SK-N-SH (cell line): ENCODE results near the gene NRG3. TPM values are rescaled to one million over a fixed set of nuclear protein-coding genes. Genes with fewer than 3 reads are reported as not detected.
A peak's percentile ranks its signal among the peaks of the same experiment; 100 is the strongest.

Source experiments
- CTCF ChIA-PET: fragments of 300-600, 350-600 bp; formaldehyde crosslinking; extraction: SDS; loops from one replicate; lab custom pipeline; 2021; lab: Yijun Ruan, JAX
- POLR2A ChIA-PET: fragments of 350-600 bp; sonication (Branson Sonifier 250); formaldehyde crosslinking; extraction: SDS; loops from one replicate; lab custom pipeline; 2020; ENCODE audit warnings: antibody characterized with exemption, inconsistent platforms; lab: Yijun Ruan, JAX
- DNase-seq: peaks from one replicate; pipeline ENCODE4 v3.0.0; 2012
- H2AFZ ChIP-seq: fragments of 200-600 bp; sonication (generic); 2 replicates; pipeline ENCODE4 v1.8.1; 2016; ENCODE audit warnings: antibody characterized with exemption, mild to moderate bottlenecking, low read depth
- H3F3A ChIP-seq: fragments of 200-600 bp; sonication (generic); replicated peaks from 2 replicates; pipeline ENCODE3; 2016; ENCODE audit warnings: antibody characterized with exemption, mild to moderate bottlenecking; ENCODE audit not compliant: insufficient read depth
- H3K27ac ChIP-seq, 2 experiments: fragments of 200-500 bp in 1 of 2; fragments of 200-600 bp in 1 of 2; sonication (Bioruptor generic) in 1 of 2; sonication (generic), shearing (Covaris generic) in 1 of 2; 2 replicates each; pipeline versions ENCODE4 v1.5.1 to v1.6.1; 2014 to 2016; ENCODE audit warnings: low read depth in 2 of 2, inconsistent platforms in 1 of 2, low read length in 1 of 2, mild to moderate bottlenecking in 1 of 2, mixed read lengths in 1 of 2
- H3K27me3 ChIP-seq: fragments of 200-600 bp; sonication (generic), shearing (Covaris generic); 2 replicates; pipeline ENCODE4 v1.6.1; 2016; ENCODE audit warnings: mixed run types; ENCODE audit not compliant: insufficient read depth
- H3K36me3 ChIP-seq, 2 experiments: fragments of 200-500 bp in 1 of 2; fragments of 200-600 bp in 1 of 2; sonication (Bioruptor generic) in 1 of 2; sonication (generic) in 1 of 2; replicated peaks in 1 of 2; 2 replicates each; pipeline versions ENCODE3 to v1.5.1; 2014 to 2016; ENCODE audit warnings: low read length in 1 of 2, mild to moderate bottlenecking in 1 of 2; ENCODE audit not compliant: insufficient read depth in 2 of 2, control insufficient read depth in 1 of 2
- H3K4me1 ChIP-seq, 2 experiments: fragments of 200-500 bp in 1 of 2; fragments of 200-600 bp in 1 of 2; sonication (Bioruptor generic) in 1 of 2; sonication (generic), shearing (Covaris generic) in 1 of 2; 2 replicates each; pipeline versions ENCODE4 v1.5.1 to v1.6.1; 2014 to 2016; ENCODE audit warnings: low read depth in 1 of 2, low read length in 1 of 2, mixed run types in 1 of 2; ENCODE audit not compliant: insufficient read depth in 2 of 2, control insufficient read depth in 1 of 2
- H3K4me2 ChIP-seq: fragments of 200-600 bp; sonication (generic), shearing (Covaris generic); 2 replicates; pipeline ENCODE4 v1.6.1; 2017; ENCODE audit warnings: mixed run types
- H3K4me3 ChIP-seq, 2 experiments: fragments of 200-500 bp in 1 of 2; fragments of 200-600 bp in 1 of 2; sonication (Bioruptor generic) in 1 of 2; sonication (generic), shearing (Covaris generic) in 1 of 2; 2 replicates each; pipeline versions ENCODE4 v1.5.1 to v1.8.1; 2014 to 2016; ENCODE audit warnings: low read depth in 2 of 2, inconsistent platforms in 1 of 2, low read length in 1 of 2, mild to moderate bottlenecking in 1 of 2, mixed read lengths in 1 of 2, moderate library complexity in 1 of 2
- H3K79me2 ChIP-seq: fragments of 200-600 bp; sonication (generic); 2 replicates; pipeline ENCODE4 v1.8.1; 2017; ENCODE audit warnings: mild to moderate bottlenecking; ENCODE audit not compliant: insufficient read depth
- H3K9ac ChIP-seq: fragments of 200-600 bp; sonication (generic); 2 replicates; pipeline ENCODE4 v1.6.1; 2017; ENCODE audit warnings: mixed run types
- H3K9me2 ChIP-seq: fragments of 200-600 bp; sonication (generic); 2 replicates; pipeline ENCODE4 v1.6.1; 2017; ENCODE audit warnings: mixed run types
- H3K9me3 ChIP-seq: fragments of 200-600 bp; sonication (generic); 2 replicates; pipeline ENCODE4 v1.6.1; 2017; ENCODE audit warnings: mixed run types, mild to moderate bottlenecking, moderate library complexity
- H4K20me1 ChIP-seq: fragments of 200-600 bp; sonication (generic); 2 replicates; pipeline ENCODE4 v1.6.1; 2017; ENCODE audit warnings: mild to moderate bottlenecking, mixed run types; ENCODE audit not compliant: insufficient read depth
- CHD2 ChIP-seq: fragments of 150-350 bp; IDR thresholded peaks from 2 replicates; pipeline ENCODE4 v1.6.1; 2018; ENCODE audit warnings: low read length; ENCODE audit not compliant: partially characterized antibody
- EZH2phosphoT487 ChIP-seq: fragments of 200-600 bp; sonication (generic); IDR thresholded peaks from 2 replicates; pipeline ENCODE4 v1.6.1; 2017; ENCODE audit warnings: low read depth, mixed run types, mild to moderate bottlenecking, antibody characterized with exemption, moderate library complexity, borderline replicate concordance
- JUND ChIP-seq: IDR thresholded peaks from 2 replicates; pipeline ENCODE4 v1.4.0; 2012
- MEF2A ChIP-seq: IDR thresholded peaks from 2 replicates; pipeline ENCODE4 v1.4.0; 2012; ENCODE audit warnings: low read depth, borderline replicate concordance
- NRF1 ChIP-seq: IDR thresholded peaks from 2 replicates; pipeline ENCODE4 v1.6.1; 2012; ENCODE audit warnings: low read depth, mild to moderate bottlenecking, low read length
- POLR2AphosphoS5 ChIP-seq: IDR thresholded peaks from 2 replicates; pipeline ENCODE4 v1.6.1; 2012; ENCODE audit warnings: low read depth, low read length
- RCOR1 ChIP-seq: fragments of 150-350 bp; IDR thresholded peaks from 2 replicates; pipeline ENCODE4 v1.6.1; 2017; ENCODE audit warnings: antibody characterized with exemption, low read length
- RFX5 ChIP-seq: IDR thresholded peaks from 2 replicates; pipeline ENCODE4 v1.6.1; 2012; ENCODE audit warnings: mild to moderate bottlenecking, improper control_type of control experiment, low read length
- WGBS: methylation state at CpG from one replicate; pipeline ENCODE4 v1.1.6; 2017; ENCODE audit warnings: low lambda C conversion rate; 5-methylcytosine and 5-hydroxymethylcytosine counted together
- polyA plus RNA-seq, 3 experiments: library from polyadenylated mRNA; depleted of rRNA; stranded (reverse); fragments of >200 nt; gene quantifications; 2 replicates each; pipeline ENCODE4 v1.2.3, GENCODE V29; 2012
- TF ChIP-seq, protein P1 (sequence below): IDR thresholded peaks from 2 replicates; pipeline ENCODE4; 2012
- TF ChIP-seq, protein P2 (sequence below): fragments of 150-350 bp; IDR thresholded peaks from 2 replicates; pipeline ENCODE4 v1.6.1; 2016; ENCODE audit warnings: mild to moderate bottlenecking, low read depth, low read length
- TF ChIP-seq, protein P3 (sequence below): IDR thresholded peaks from 2 replicates; pipeline ENCODE4 v1.4.0; 2012; ENCODE audit warnings: low read depth
- TF ChIP-seq, protein P4 (sequence below): IDR thresholded peaks from 2 replicates; pipeline ENCODE4 v1.4.0; 2012; ENCODE audit warnings: low read depth, borderline replicate concordance
- TF ChIP-seq, protein P5 (sequence below): fragments of 150-350 bp; IDR thresholded peaks from 2 replicates; pipeline ENCODE4 v1.6.1; 2017; ENCODE audit warnings: antibody characterized with exemption, low read length, low read depth, borderline replicate concordance
- TF ChIP-seq, protein P6 (sequence below): IDR thresholded peaks from 2 replicates; pipeline ENCODE4 v1.4.0; 2012; ENCODE audit warnings: low read depth, borderline replicate concordance

NRG3 gene
- polyA plus RNA-seq, 1 of the 3 experiments (the other 2 are of a cell fraction), result 0.03 TPM

DNA sequence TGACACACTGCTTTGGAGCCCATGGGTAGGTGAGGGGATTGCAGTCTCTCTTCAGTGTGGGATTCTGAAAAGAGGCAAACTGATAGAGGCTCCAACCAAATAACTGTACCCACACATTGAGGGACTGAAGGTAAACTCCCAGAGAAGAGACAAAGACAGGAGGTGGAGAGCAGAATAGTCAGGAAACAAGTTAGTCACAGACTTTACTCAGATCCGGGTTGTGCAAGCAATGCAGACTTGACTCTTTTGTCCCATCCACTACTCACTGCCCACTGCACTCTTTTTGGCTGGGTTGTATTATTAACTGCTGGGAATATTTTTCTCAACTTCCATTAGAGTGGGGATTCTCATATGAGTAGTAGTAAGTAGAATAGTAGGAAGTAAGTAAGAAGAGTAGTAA, 152.7 kb downstream of the NRG3 start:
- H3K4me3 ChIP-seq, result no peak overlapping the region
- TF ChIP-seq, protein P1, sequence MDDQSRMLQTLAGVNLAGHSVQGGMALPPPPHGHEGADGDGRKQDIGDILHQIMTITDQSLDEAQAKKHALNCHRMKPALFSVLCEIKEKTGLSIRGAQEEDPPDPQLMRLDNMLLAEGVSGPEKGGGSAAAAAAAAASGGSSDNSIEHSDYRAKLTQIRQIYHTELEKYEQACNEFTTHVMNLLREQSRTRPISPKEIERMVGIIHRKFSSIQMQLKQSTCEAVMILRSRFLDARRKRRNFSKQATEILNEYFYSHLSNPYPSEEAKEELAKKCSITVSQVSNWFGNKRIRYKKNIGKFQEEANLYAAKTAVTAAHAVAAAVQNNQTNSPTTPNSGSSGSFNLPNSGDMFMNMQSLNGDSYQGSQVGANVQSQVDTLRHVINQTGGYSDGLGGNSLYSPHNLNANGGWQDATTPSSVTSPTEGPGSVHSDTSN, result no peak
- TF ChIP-seq, protein P2, sequence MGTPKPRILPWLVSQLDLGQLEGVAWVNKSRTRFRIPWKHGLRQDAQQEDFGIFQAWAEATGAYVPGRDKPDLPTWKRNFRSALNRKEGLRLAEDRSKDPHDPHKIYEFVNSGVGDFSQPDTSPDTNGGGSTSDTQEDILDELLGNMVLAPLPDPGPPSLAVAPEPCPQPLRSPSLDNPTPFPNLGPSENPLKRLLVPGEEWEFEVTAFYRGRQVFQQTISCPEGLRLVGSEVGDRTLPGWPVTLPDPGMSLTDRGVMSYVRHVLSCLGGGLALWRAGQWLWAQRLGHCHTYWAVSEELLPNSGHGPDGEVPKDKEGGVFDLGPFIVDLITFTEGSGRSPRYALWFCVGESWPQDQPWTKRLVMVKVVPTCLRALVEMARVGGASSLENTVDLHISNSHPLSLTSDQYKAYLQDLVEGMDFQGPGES, result no peak
- TF ChIP-seq, protein P3, sequence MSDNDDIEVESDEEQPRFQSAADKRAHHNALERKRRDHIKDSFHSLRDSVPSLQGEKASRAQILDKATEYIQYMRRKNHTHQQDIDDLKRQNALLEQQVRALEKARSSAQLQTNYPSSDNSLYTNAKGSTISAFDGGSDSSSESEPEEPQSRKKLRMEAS, result no peak
- no peak for TF ChIP-seq RCOR1
- TF ChIP-seq POLR2AphosphoS5, result no peak
- H4K20me1 ChIP-seq, result no peaks in the 10 kb centered on the region
- H3K9ac ChIP-seq, result no peak overlapping the region
- H3K27ac ChIP-seq, result no peak overlapping the region
- ChIA-PET POLR2A (no interaction called here), CTCF (no interaction called here)
- WGBS, result 9% methylated on average over 1 of the region's 1 CpG
- H3K9me2 ChIP-seq, result no peaks in the 10 kb centered on the region
- H3K4me2 ChIP-seq, result no peak overlapping the region
- no peaks in the 10 kb centered on the region for H3K4me1 ChIP-seq
- H3K9me3 ChIP-seq, result 0 out of 2 replicates have a peak, but pooled peaks cover 3% of the 10 kb centered on the region
- H2AFZ ChIP-seq, result no peak overlapping the region
- no peaks in the 10 kb centered on the region for H3K36me3 ChIP-seq
- no peaks in the 10 kb centered on the region for H3K27me3 ChIP-seq
- no peaks in the 10 kb centered on the region for H3F3A ChIP-seq
- no peak for DNase-seq
- H3K79me2 ChIP-seq, result no peaks in the 10 kb centered on the region

DNA sequence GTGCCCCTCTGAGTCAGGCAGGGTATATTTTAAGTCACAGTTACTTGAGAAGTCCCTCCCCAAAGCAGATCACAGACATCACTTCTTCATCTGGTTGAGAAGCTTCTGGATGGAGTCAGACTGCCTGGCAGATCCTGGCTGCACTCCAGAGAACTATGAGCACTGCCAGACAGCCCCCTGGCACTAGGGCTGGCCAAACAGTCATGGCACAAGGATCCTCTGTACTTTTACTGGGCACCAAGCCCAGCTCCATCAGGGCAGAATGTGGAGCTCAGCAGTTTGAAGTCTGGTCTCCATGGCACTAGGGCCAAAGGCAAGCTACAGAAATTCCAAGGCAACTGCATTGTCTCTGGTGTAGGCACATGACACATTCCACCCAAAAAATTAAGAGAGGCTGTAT, 162.1 kb downstream of the NRG3 start:
- Histone ChIP-seq H3F3A (no peaks in the 10 kb centered on the region), H3K4me3 (no peak overlapping the region), H3K79me2 (no peaks in the 10 kb centered on the region), H2AFZ (no peak overlapping the region), H3K9me3 (no peaks in the 10 kb centered on the region), H3K27me3 (no peaks in the 10 kb centered on the region), H3K27ac (no peak overlapping the region), H3K4me2 (no peak overlapping the region), H4K20me1 (no peaks in the 10 kb centered on the region), H3K9ac (no peak overlapping the region), H3K9me2 (no peaks in the 10 kb centered on the region), H3K4me1 (no peaks in the 10 kb centered on the region; a peak in 1 of 4 replicates), H3K36me3 (no peaks in the 10 kb centered on the region)
- POLR2A ChIA-PET, result no interaction called here
- DNase-seq, result peak; percentile 2
- TF ChIP-seq EZH2phosphoT487 (no peak), MEF2A (no peak), JUND (no peak), NRF1 (no peak), CHD2 (no peak), RFX5 (no peak)
- TF ChIP-seq, protein P1, result no peak
- TF ChIP-seq, protein P4, sequence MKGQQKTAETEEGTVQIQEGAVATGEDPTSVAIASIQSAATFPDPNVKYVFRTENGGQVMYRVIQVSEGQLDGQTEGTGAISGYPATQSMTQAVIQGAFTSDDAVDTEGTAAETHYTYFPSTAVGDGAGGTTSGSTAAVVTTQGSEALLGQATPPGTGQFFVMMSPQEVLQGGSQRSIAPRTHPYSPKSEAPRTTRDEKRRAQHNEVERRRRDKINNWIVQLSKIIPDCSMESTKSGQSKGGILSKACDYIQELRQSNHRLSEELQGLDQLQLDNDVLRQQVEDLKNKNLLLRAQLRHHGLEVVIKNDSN, result no peak
- TF ChIP-seq, protein P5, sequence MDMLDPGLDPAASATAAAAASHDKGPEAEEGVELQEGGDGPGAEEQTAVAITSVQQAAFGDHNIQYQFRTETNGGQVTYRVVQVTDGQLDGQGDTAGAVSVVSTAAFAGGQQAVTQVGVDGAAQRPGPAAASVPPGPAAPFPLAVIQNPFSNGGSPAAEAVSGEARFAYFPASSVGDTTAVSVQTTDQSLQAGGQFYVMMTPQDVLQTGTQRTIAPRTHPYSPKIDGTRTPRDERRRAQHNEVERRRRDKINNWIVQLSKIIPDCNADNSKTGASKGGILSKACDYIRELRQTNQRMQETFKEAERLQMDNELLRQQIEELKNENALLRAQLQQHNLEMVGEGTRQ, result no peak
- TF ChIP-seq, protein P6, sequence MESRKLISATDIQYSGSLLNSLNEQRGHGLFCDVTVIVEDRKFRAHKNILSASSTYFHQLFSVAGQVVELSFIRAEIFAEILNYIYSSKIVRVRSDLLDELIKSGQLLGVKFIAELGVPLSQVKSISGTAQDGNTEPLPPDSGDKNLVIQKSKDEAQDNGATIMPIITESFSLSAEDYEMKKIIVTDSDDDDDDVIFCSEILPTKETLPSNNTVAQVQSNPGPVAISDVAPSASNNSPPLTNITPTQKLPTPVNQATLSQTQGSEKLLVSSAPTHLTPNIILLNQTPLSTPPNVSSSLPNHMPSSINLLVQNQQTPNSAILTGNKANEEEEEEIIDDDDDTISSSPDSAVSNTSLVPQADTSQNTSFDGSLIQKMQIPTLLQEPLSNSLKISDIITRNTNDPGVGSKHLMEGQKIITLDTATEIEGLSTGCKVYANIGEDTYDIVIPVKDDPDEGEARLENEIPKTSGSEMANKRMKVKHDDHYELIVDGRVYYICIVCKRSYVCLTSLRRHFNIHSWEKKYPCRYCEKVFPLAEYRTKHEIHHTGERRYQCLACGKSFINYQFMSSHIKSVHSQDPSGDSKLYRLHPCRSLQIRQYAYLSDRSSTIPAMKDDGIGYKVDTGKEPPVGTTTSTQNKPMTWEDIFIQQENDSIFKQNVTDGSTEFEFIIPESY, result no peak
- CTCF ChIA-PET, result no interaction called here
